ENCODE data around the gene LTB4R.

Gene LTB4R

GRCh38 chr14:24310646-24311604, at the start of gene LTB4R:
LTB4R (plus strand) TSS chr14:24311502; CDS start chr14:24315652, 4,150 bp downstream.
- no peak for DNase-seq

GRCh38 chr14:24261969-24262327, 49.4 kb upstream of the LTB4R start:
- no peak for DNase-seq

- peak; percentile 5 for DNase-seq
These were observed 48.2 kb upstream of the LTB4R start, which contains the start of gene TGM1 for GRCh38 chr14:24262821-24263733. TGM1 (minus strand) TSS chr14:24263177; CDS start chr14:24262352, 825 bp downstream.

- no peak for DNase-seq
These were observed 47.5 kb upstream of the LTB4R start for GRCh38 chr14:24263848-24264247.

- DNase-seq = no peak
These were observed 47.0 kb upstream of the LTB4R start for GRCh38 chr14:24264298-24264697.

- no peak for DNase-seq
These were observed 44.7 kb upstream of the LTB4R start for GRCh38 chr14:24266344-24267244.

- no peak for DNase-seq
These were observed 43.8 kb upstream of the LTB4R start for GRCh38 chr14:24267516-24267915.

GRCh38 chr14:24268225-24268624, 43.1 kb upstream of the LTB4R start:
- DNase-seq = no peak

GRCh38 chr14:24269368-24269767, 41.9 kb upstream of the LTB4R start:
- no peak for DNase-seq

- no peak for DNase-seq
These were observed 41.3 kb upstream of the LTB4R start for GRCh38 chr14:24269910-24270536.

GRCh38 chr14:24270537-24271133, 40.7 kb upstream of the LTB4R start:
- DNase-seq = peak; percentile 55

GRCh38 chr14:24271134-24271833, 40.0 kb upstream of the LTB4R start, which contains the start of gene RABGGTA:
RABGGTA (minus strand) TSS chr14:24271597; CDS start chr14:24271115, 482 bp downstream.
- peak; percentile 89 for DNase-seq

GRCh38 chr14:24271834-24272263, 39.5 kb upstream of the LTB4R start:
- DNase-seq = no peak

GRCh38 chr14:24272467-24272866, 38.8 kb upstream of the LTB4R start:
- no peak for DNase-seq

- DNase-seq = peak; percentile 72
These were observed 37.8 kb upstream of the LTB4R start for GRCh38 chr14:24273422-24273998.

GRCh38 chr14:24274101-24274543, 37.2 kb upstream of the LTB4R start:
- peak; percentile 31 for DNase-seq

GRCh38 chr14:24277071-24277470, 34.2 kb upstream of the LTB4R start:
- DNase-seq = no peak

GRCh38 chr14:24277606-24278321, 33.5 kb upstream of the LTB4R start:
- no peak for DNase-seq

GRCh38 chr14:24278424-24278823, 32.9 kb upstream of the LTB4R start:
- DNase-seq = no peak

Measured in NCI-H82 (cell line).